ENCODE measurements around the gene ERC2.

GRCh38 chr3:56025326-56025725 lies 442.9 kb downstream of the ERC2 start:
- no peak for TF ChIP-seq CTCF (IDR thresholded peaks at IDR 0.05)
- no peak for TF ChIP-seq ZFX (IDR thresholded peaks at IDR 0.05; ENCODE audit: borderline replicate concordance)

Measured in 22Rv1 (cell line).